Sigmoid colon (tissue), 4 donors: Measurements from ENCODE around the gene MYRIP.

Experiments
- EP300 ChIP-seq, 4 donors: sonication (generic); formaldehyde crosslinking; IDR thresholded peaks; one replicate each; pipeline ENCODE4 v1.6.1; 2017; ENCODE audit warnings: antibody characterized with exemption in 4 of 4
- POLR2A ChIP-seq, 2 donors: fragments of 450-650 bp; IDR thresholded peaks; one replicate each; pipeline ENCODE4 v1.6.1; 2016; ENCODE audit warnings: antibody characterized with exemption in 2 of 2, mild to moderate bottlenecking in 2 of 2, moderate library complexity in 2 of 2
- POLR2AphosphoS5 ChIP-seq, 4 donors: sonication (generic); formaldehyde crosslinking; IDR thresholded peaks; one replicate each; pipeline ENCODE4 v1.6.1; 2017; ENCODE audit warnings: antibody characterized with exemption in 4 of 4
- TF ChIP-seq, protein P1 (sequence below), 4 experiments: fragments of 450-650 bp in 3 of 4; fragments of 200-600 bp in 1 of 4; IDR thresholded peaks; one replicate each; pipeline ENCODE4 v1.5.1; 2016 to 2019; ENCODE audit warnings: antibody characterized with exemption in 4 of 4, mild to moderate bottlenecking in 3 of 4, moderate library complexity in 2 of 4

DNA sequence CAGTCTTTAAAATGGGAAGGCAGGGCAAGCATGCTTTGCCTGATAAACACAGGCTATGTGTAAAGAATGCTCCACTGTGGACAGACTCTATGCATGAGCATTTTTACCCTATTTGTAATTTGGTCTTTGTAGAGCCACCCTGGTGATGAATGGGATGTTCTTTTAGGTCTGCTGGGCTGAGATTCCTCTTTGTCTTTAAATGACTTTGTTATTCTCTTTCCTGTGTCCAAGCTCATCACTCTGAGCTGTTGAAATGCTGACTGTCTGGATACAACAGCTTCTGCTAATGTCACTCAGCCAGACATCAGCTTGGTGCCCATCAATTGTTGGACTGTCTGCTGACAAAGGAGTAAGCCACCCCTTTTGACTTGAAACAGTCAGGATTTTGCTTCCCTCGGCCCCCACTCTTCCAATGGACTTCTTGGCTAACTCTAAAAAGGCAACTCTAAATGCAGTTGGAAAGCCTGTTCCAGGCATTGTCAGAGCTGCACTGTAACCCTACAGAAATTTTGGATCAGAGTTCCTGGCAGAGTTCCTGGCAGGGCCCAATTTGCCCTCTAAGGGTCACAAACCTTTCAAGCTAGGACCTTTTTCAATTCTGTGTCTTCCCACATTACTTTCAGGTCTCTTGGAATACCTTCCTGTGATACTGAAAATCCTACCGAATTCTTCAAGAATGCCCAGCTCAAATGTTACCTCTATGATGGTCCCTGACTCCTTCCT lies 459.6 kb downstream of the MYRIP start:
- TF ChIP-seq, protein P1, sequence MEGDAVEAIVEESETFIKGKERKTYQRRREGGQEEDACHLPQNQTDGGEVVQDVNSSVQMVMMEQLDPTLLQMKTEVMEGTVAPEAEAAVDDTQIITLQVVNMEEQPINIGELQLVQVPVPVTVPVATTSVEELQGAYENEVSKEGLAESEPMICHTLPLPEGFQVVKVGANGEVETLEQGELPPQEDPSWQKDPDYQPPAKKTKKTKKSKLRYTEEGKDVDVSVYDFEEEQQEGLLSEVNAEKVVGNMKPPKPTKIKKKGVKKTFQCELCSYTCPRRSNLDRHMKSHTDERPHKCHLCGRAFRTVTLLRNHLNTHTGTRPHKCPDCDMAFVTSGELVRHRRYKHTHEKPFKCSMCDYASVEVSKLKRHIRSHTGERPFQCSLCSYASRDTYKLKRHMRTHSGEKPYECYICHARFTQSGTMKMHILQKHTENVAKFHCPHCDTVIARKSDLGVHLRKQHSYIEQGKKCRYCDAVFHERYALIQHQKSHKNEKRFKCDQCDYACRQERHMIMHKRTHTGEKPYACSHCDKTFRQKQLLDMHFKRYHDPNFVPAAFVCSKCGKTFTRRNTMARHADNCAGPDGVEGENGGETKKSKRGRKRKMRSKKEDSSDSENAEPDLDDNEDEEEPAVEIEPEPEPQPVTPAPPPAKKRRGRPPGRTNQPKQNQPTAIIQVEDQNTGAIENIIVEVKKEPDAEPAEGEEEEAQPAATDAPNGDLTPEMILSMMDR (IDR thresholded peaks at IDR 0.05), result no peak
- no peak for TF ChIP-seq POLR2A (IDR thresholded peaks at IDR 0.05)
- TF ChIP-seq POLR2AphosphoS5 (IDR thresholded peaks at IDR 0.05), result no peak
- TF ChIP-seq EP300 (IDR thresholded peaks at IDR 0.05), result no peak
